Stomach (tissue), 9 donors: ENCODE results near the gene CDC25A. TPM values are rescaled to one million over a fixed set of nuclear protein-coding genes. Genes with fewer than 3 reads are reported as not detected.

Source experiments
- DNase-seq, 2 donors: peaks; one replicate each; pipeline versions ENCODE4 v3.0.0 to v3.0.0-alpha.2; 2013 to 2019
- H3K27ac ChIP-seq, 5 donors: fragments of 200-600 bp in 4 of 5; sonication (generic) in 4 of 5; one replicate each; pipeline ENCODE4 v1.5.1; 2013 to 2019; ENCODE audit warnings: mild to moderate bottlenecking in 1 of 5, moderate library complexity in 1 of 5
- H3K27me3 ChIP-seq, 3 donors: fragments of 200-600 bp; sonication (generic); one replicate each; pipeline ENCODE4 v1.5.1; 2017 to 2019; ENCODE audit warnings: mixed run types in 1 of 3
- H3K36me3 ChIP-seq, 4 donors: fragments of 200-600 bp; sonication (generic); 1 replicate in 3 of 4; 2 replicates in 1 of 4; pipeline ENCODE4 v1.5.1; 2016 to 2019
- H3K4me1 ChIP-seq, 4 donors: fragments of 200-600 bp; sonication (generic); one replicate each; pipeline ENCODE4 v1.5.1; 2016 to 2019
- H3K4me3 ChIP-seq, 4 donors: fragments of 200-600 bp; sonication (generic) in 3 of 4; one replicate each; pipeline ENCODE4 v1.5.1; 2016 to 2019; ENCODE audit warnings: mild to moderate bottlenecking in 1 of 4
- H3K9me3 ChIP-seq, 4 donors: fragments of 200-600 bp; sonication (generic); one replicate each; pipeline ENCODE4 v1.5.1; 2016 to 2019
- EP300 ChIP-seq: sonication (generic); formaldehyde crosslinking; IDR thresholded peaks from one replicate; pipeline ENCODE4 v1.6.1; 2017; ENCODE audit warnings: antibody characterized with exemption
- POLR2A ChIP-seq, 4 donors: fragments of 450-650 bp; IDR thresholded peaks; one replicate each; pipeline ENCODE4 v1.6.1; 2016; ENCODE audit warnings: antibody characterized with exemption in 4 of 4, control low read depth in 2 of 4, mild to moderate bottlenecking in 1 of 4, moderate library complexity in 1 of 4
- POLR2AphosphoS5 ChIP-seq, 3 donors: sonication (generic); formaldehyde crosslinking; IDR thresholded peaks; one replicate each; pipeline ENCODE4 v1.6.1; 2016; ENCODE audit warnings: antibody characterized with exemption in 3 of 3
- WGBS, 5 donors: extraction: QIAGEN DNeasy Blood & Tissue Kit in 3 of 5; methylation state at CpG; one replicate each; pipeline versions ENCODE4 v1.1.5 to v1.1.7; 2013 to 2018; 5-methylcytosine and 5-hydroxymethylcytosine counted together
- intact Hi-C: fragments of 100-400 bp; cut with DNase I; formaldehyde crosslinking; loops from one replicate; pipeline ENCODE4 v1.15.1; 2023; ENCODE audit warnings: low total_unique reads
- polyA plus RNA-seq, 3 donors: library from polyadenylated mRNA; stranded (reverse); fragments of 200-250 nt; gene quantifications; one replicate each; pipeline ENCODE4 v1.2.3, GENCODE V29; 2013
- total RNA-seq, 5 donors: library from RNA; depleted of rRNA; stranded (reverse); fragments of >200 nt; gene quantifications; one replicate each; pipeline versions ENCODE4 v1.1.0 to v1.2.3, GENCODE V29; 2014 to 2016
- TF ChIP-seq, protein P1 (sequence below), 7 experiments: fragments of 450-650 bp in 4 of 7; fragments of 200-600 bp in 3 of 7; sonication (generic) in 3 of 7; IDR thresholded peaks; one replicate each; pipeline ENCODE4 v1.5.1; 2016 to 2019; ENCODE audit warnings: antibody characterized with exemption in 7 of 7, control low read depth in 2 of 7, mild to moderate bottlenecking in 1 of 7
- donor health status: healthy with polysubstance abuse.
- donor health status: Bipolar disorder and iron deficiency.
- donor health status: healthy.

Gene CDC25A
- total and polyA plus RNA-seq, 8 donors, result 1.1 to 5.7 (median 1.5) TPM

DNA sequence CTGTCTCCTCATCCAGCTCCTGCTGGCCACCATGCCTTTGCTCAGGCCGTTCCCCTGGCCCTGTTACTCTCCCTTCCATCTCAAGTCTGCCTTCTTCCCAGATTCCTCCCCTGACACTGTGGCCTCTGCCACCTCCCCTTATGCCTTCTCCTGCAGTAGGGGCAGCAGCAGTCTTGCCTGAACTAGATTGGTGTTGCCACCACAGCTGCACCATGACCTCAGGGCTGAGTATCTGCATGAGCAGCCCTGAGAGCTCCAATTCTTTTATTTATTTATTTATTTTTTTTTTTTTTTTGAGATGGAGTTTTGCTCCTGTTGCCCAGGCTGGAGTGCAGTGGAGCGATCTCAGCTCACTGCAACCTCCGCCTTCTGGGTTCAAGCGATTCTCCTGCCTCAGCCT, 21.2 kb upstream of the CDC25A start:
- no peak overlapping the region for H3K4me3 ChIP-seq
- 88 to 99% (median 95%) methylated on average over 4 of the region's 4 CpGs for WGBS, 5 donors
- no peak for DNase-seq
- TF ChIP-seq POLR2AphosphoS5 (IDR thresholded peaks at IDR 0.05) (no peak), POLR2A (IDR thresholded peaks at IDR 0.05) (no peak), EP300 (no peak)
- TF ChIP-seq, protein P1, sequence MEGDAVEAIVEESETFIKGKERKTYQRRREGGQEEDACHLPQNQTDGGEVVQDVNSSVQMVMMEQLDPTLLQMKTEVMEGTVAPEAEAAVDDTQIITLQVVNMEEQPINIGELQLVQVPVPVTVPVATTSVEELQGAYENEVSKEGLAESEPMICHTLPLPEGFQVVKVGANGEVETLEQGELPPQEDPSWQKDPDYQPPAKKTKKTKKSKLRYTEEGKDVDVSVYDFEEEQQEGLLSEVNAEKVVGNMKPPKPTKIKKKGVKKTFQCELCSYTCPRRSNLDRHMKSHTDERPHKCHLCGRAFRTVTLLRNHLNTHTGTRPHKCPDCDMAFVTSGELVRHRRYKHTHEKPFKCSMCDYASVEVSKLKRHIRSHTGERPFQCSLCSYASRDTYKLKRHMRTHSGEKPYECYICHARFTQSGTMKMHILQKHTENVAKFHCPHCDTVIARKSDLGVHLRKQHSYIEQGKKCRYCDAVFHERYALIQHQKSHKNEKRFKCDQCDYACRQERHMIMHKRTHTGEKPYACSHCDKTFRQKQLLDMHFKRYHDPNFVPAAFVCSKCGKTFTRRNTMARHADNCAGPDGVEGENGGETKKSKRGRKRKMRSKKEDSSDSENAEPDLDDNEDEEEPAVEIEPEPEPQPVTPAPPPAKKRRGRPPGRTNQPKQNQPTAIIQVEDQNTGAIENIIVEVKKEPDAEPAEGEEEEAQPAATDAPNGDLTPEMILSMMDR (IDR thresholded peaks at IDR 0.05), result no peak
- no peaks in the 10 kb centered on the region for H3K36me3 ChIP-seq
- no peaks in the 10 kb centered on the region for H3K9me3 ChIP-seq
- intact Hi-C loops, result no loop called here
- H3K27ac ChIP-seq, result no peak overlapping the region
- peaks cover 0 to 2% (median under 1%) of the 10 kb centered on the region in 4 donors for H3K4me1 ChIP-seq
- H3K27me3 ChIP-seq, result no peaks in the 10 kb centered on the region

DNA sequence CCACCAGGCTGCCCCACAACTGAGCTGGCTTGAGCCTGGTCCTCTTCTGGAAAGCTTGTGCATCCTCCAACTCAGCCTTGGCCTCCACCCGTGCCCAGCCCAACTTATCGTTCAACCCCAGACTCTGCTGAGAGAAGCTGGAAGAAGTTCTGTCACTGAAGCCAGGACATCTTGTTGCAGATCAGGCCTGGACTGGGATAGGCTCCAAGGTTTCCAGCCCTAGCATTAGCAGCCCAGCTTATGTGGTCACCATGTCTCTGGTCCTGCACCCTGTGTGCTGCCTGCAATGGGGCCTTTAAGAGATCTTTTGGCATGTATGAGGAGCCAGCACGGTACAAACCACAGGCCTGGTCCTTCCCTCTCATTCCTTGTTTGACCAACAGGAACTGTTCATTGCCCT, 19.9 kb upstream of the CDC25A start:
- 29 to 66% (median 62%) methylated on average over 1 to 3 of the region's 3 CpGs for WGBS, 5 donors
- DNase-seq, result no peak
- no peaks in the 10 kb centered on the region for H3K27me3 ChIP-seq
- TF ChIP-seq EP300 (no peak), POLR2A (IDR thresholded peaks at IDR 0.05) (no peak), POLR2AphosphoS5 (IDR thresholded peaks at IDR 0.05) (no peak)
- TF ChIP-seq, protein P1 (IDR thresholded peaks at IDR 0.05), result no peak
- H3K9me3 ChIP-seq, result no peaks in the 10 kb centered on the region
- no peak overlapping the region for H3K27ac ChIP-seq
- H3K4me1 ChIP-seq, result no peaks in the 10 kb centered on the region
- intact Hi-C loops, result no loop called here
- no peak overlapping the region for H3K4me3 ChIP-seq
- H3K36me3 ChIP-seq, result no peaks in the 10 kb centered on the region

DNA sequence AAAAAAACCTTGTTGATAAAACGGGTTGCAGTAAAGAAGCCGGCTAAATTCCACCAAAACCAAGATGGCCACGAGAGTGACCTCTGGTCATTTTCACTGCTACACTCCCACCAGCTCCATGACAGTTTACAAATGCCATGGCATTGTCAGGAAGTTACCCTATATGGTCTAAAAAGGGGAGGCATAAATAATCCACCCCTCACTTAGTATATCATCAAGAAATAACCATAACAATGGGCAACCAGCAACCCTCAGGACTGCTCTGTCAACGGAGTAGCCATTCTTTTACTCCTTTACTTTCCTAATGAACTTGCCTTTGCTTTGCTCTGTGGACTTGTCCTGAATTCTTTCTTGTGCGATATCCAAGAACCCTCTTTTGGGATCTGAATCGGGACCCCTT, 14.4 kb upstream of the CDC25A start:
- TF ChIP-seq POLR2AphosphoS5 (IDR thresholded peaks at IDR 0.05), result no peak
- TF ChIP-seq, protein P1 (IDR thresholded peaks at IDR 0.05), result no peak
- no peak for TF ChIP-seq POLR2A (IDR thresholded peaks at IDR 0.05)
- no peak for TF ChIP-seq EP300

DNA sequence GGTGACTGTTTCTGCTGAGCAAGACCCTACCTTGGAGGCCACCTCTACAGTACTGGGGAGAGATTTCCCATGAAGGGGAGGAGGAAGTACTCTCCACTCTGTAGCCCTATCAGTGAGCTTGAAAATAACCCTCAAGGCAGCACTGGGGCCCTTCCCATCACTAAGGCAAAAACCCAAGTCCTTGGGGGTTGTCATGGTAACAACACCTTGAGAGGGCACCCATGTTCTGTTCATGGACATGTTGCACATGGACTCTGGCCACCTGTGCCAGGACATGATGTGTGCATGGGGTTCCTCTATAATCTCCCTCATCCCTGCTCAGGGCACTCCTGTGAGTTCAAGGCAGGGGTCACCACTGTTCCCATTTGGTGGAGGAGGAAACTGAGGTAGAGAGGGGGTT, 10.9 kb upstream of the CDC25A start:
- H3K4me3 ChIP-seq, result no peak overlapping the region
- TF ChIP-seq POLR2AphosphoS5 (IDR thresholded peaks at IDR 0.05) (no peak), EP300 (no peak)
- TF ChIP-seq, protein P1 (IDR thresholded peaks at IDR 0.05), result no peak
- H3K4me1 ChIP-seq, result peaks cover 0 to 7% (median 5%) of the 10 kb centered on the region in 4 donors
- no peak overlapping the region for H3K27ac ChIP-seq
- intact Hi-C loops, result no loop called here
- H3K9me3 ChIP-seq, result no peaks in the 10 kb centered on the region
- no peaks in the 10 kb centered on the region for H3K27me3 ChIP-seq
- DNase-seq, result no peak
- no peaks in the 10 kb centered on the region for H3K36me3 ChIP-seq

More for the DNA sequence above, 14.4 kb upstream of the CDC25A start:
- H3K27ac ChIP-seq, result no peak overlapping the region
- no peaks in the 10 kb centered on the region for H3K36me3 ChIP-seq
- H3K9me3 ChIP-seq, result no peaks in the 10 kb centered on the region
- intact Hi-C loops, result no loop called here
- no peak for DNase-seq
- no peaks in the 10 kb centered on the region for H3K27me3 ChIP-seq
- H3K4me3 ChIP-seq, result no peak overlapping the region
- 72 to 84% (median 79%) methylated on average over 6 of the region's 6 CpGs for WGBS, 5 donors
- H3K4me1 ChIP-seq, result no peaks in the 10 kb centered on the region
